22Rv1 (cell line): ENCODE results near the gene STARD3.

Source experiments
- ZFX ChIP-seq: fragments of 450-650 bp; IDR thresholded peaks from 2 replicates; pipeline ENCODE4 v1.6.1; 2017; ENCODE audit warnings: antibody characterized with exemption, borderline replicate concordance
- TF ChIP-seq, protein P1 (sequence below): fragments of 450-650 bp; IDR thresholded peaks from 2 replicates; pipeline ENCODE4 v1.5.1; 2017; ENCODE audit warnings: mild to moderate bottlenecking

DNA sequence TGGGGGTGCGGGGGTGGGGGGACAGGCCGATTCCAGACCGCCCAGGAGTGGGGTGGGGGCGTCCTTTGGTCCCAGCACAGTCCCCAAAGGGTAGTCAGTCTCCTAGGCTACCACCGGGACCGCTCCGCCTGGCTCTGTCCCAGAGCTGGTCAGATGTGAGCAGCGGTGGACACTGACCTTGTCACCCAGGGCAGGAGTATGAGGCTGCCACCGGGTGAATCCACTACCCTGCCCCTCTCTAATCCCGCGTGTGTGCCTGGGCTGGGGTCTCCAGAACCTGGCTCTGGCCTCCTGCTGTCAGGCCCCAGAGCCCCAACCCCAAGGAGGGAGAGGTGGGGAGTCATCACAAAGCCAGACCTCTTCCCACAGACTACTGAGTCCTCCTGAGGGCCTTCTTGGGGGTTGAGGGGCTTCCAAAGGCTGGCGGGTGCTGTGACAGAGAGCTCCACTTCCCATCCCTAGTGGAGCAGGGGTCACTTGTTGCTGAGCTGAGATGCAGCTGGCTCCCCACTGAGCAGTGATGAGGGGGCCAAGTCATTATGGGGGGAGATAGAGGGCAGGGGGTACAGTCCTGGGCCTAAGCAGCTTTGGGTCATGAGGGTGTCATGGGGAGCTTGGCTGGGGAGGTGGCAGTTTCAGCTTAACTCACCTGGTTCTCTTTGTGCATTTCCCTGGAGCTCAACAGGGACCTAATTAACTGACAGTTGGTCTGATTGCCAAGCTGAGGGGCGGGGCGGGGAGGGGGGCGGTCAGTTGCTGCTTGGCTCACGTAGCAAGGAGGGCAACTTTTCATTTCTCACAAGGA is 9.0 kb upstream of the STARD3 start:
- TF ChIP-seq, protein P1, sequence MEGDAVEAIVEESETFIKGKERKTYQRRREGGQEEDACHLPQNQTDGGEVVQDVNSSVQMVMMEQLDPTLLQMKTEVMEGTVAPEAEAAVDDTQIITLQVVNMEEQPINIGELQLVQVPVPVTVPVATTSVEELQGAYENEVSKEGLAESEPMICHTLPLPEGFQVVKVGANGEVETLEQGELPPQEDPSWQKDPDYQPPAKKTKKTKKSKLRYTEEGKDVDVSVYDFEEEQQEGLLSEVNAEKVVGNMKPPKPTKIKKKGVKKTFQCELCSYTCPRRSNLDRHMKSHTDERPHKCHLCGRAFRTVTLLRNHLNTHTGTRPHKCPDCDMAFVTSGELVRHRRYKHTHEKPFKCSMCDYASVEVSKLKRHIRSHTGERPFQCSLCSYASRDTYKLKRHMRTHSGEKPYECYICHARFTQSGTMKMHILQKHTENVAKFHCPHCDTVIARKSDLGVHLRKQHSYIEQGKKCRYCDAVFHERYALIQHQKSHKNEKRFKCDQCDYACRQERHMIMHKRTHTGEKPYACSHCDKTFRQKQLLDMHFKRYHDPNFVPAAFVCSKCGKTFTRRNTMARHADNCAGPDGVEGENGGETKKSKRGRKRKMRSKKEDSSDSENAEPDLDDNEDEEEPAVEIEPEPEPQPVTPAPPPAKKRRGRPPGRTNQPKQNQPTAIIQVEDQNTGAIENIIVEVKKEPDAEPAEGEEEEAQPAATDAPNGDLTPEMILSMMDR = no peak
- TF ChIP-seq ZFX = no peak
